CD14-positive monocyte (primary cell): ENCODE measurements around the gene HILPDA. TPM values are rescaled to one million over a fixed set of nuclear protein-coding genes. Genes with fewer than 3 reads are reported as not detected.
A peak's percentile ranks its signal among the peaks of the same experiment; 100 is the strongest.
"Not testable (repeated sequence)": the region's sequence is repeated elsewhere in the genome, so short reads cannot be mapped to it uniquely, and the experiment has no call there.

Experiments used
- DNase-seq, 3 donors: peaks; one replicate each; pipeline ENCODE4 v3.0.0-alpha.2; 2011 to 2022
- H2AFZ ChIP-seq: 2 replicates; pipeline ENCODE4 v1.6.0; 2012; ENCODE audit warnings: mild to moderate bottlenecking, low read depth, low read length, inconsistent platforms; ENCODE audit not compliant: insufficient read depth, poor library complexity, severe bottlenecking
- H3K27ac ChIP-seq, 2 donors: 1 replicate in 1 of 2; 2 replicates in 1 of 2; pipeline ENCODE4 v1.5.1; 2012 to 2013; ENCODE audit warnings: low read length in 2 of 2, control low read depth in 1 of 2, inconsistent platforms in 1 of 2, low read depth in 1 of 2, mild to moderate bottlenecking in 1 of 2
- H3K27me3 ChIP-seq, 2 donors: one replicate each; pipeline versions ENCODE4 v1.6.0 to v1.6.1; 2011 to 2013; ENCODE audit warnings: low read length in 2 of 2; ENCODE audit not compliant: control insufficient read depth in 2 of 2, insufficient read depth in 2 of 2
- H3K36me3 ChIP-seq, 2 donors: replicated peaks in 1 of 2; 1 replicate in 1 of 2; 2 replicates in 1 of 2; pipeline versions ENCODE4 v1.5.1 to v1.6.1; 2012 to 2013; ENCODE audit warnings: low read length in 2 of 2, control low read depth in 1 of 2, inconsistent platforms in 1 of 2, mild to moderate bottlenecking in 1 of 2; ENCODE audit not compliant: insufficient read depth in 2 of 2, control insufficient read depth in 1 of 2
- H3K4me1 ChIP-seq, 2 donors: 1 replicate in 1 of 2; 2 replicates in 1 of 2; pipeline versions ENCODE4 v1.5.1 to v1.6.1; 2012 to 2013; ENCODE audit warnings: low read length in 2 of 2, control low read depth in 1 of 2, inconsistent platforms in 1 of 2, mild to moderate bottlenecking in 1 of 2, moderate library complexity in 1 of 2; ENCODE audit not compliant: insufficient read depth in 2 of 2, control insufficient read depth in 1 of 2
- H3K4me2 ChIP-seq: replicated peaks from 2 replicates; pipeline ENCODE3; 2012; ENCODE audit warnings: low read length, moderate library complexity, mild to moderate bottlenecking; ENCODE audit not compliant: poor library complexity, severe bottlenecking; ENCODE audit errors: extremely low read depth
- H3K4me3 ChIP-seq, 3 experiments: fragments of 200-600 bp in 1 of 3; sonication (generic) in 1 of 3; replicated peaks in 1 of 3; 1 replicate in 2 of 3; 2 replicates in 1 of 3; pipeline ENCODE4 v1.5.1; 2011 to 2013; ENCODE audit warnings: low read length in 3 of 3, mild to moderate bottlenecking in 3 of 3, control low read depth in 2 of 3, low read depth in 2 of 3, inconsistent platforms in 1 of 3, moderate library complexity in 1 of 3
- H3K79me2 ChIP-seq: 2 replicates; pipeline ENCODE4 v1.6.0; 2012; ENCODE audit warnings: mild to moderate bottlenecking, control low read depth, inconsistent platforms, low read length, moderate library complexity; ENCODE audit not compliant: insufficient read depth
- H3K9ac ChIP-seq: 2 replicates; pipeline ENCODE4 v1.6.0; 2017; ENCODE audit warnings: low read length, mild to moderate bottlenecking; ENCODE audit not compliant: insufficient read depth, poor library complexity, severe bottlenecking
- H3K9me3 ChIP-seq, 2 donors: replicated peaks in 1 of 2; 1 replicate in 1 of 2; 2 replicates in 1 of 2; pipeline versions ENCODE4 v1.5.1 to v1.6.1; 2012 to 2013; ENCODE audit warnings: low read length in 2 of 2, control low read depth in 1 of 2; ENCODE audit not compliant: control insufficient read depth in 1 of 2, insufficient read depth in 1 of 2
- H4K20me1 ChIP-seq: 2 replicates; pipeline ENCODE4 v1.6.0; 2012; ENCODE audit warnings: mild to moderate bottlenecking, low read length, control low read depth, moderate library complexity; ENCODE audit not compliant: insufficient read depth
- H3K27ac Mint-ChIP-seq, 7 donors: one replicate each; pipeline ENCODE4 v1.8.0; 2020; ENCODE audit warnings: mild to moderate bottlenecking in 7 of 7, mixed read lengths in 7 of 7, moderate library complexity in 6 of 7, inconsistent platforms in 2 of 7
- H3K27me3 Mint-ChIP-seq, 3 donors: one replicate each; pipeline ENCODE4 v1.8.0; 2021 to 2022; ENCODE audit warnings: low read depth in 3 of 3, mild to moderate bottlenecking in 3 of 3, mixed read lengths in 3 of 3, moderate library complexity in 3 of 3, inconsistent platforms in 1 of 3
- H3K36me3 Mint-ChIP-seq, 2 donors: one replicate each; pipeline ENCODE4 v1.8.0; 2020; ENCODE audit warnings: mixed read lengths in 2 of 2, inconsistent platforms in 1 of 2, mild to moderate bottlenecking in 1 of 2
- H3K4me1 Mint-ChIP-seq: one replicate; pipeline ENCODE4 v1.8.0; 2020; ENCODE audit warnings: mild to moderate bottlenecking, mixed read lengths
- H3K4me3 Mint-ChIP-seq, 2 donors: one replicate each; pipeline ENCODE4 v1.8.0; 2020; ENCODE audit warnings: mild to moderate bottlenecking in 2 of 2, mixed read lengths in 2 of 2, moderate library complexity in 1 of 2
- H3K9me3 Mint-ChIP-seq, 7 donors: one replicate each; pipeline ENCODE4 v1.8.0; 2020 to 2022; ENCODE audit warnings: mixed read lengths in 7 of 7, mild to moderate bottlenecking in 6 of 7, moderate library complexity in 6 of 7, inconsistent platforms in 2 of 7
- CTCF ChIP-seq: fragments of 200-600 bp; IDR thresholded peaks from one replicate; pipeline ENCODE4 v1.8.0; 2022; ENCODE audit warnings: antibody characterized with exemption, mild to moderate bottlenecking
- WGBS: methylation state at CpG from one replicate; pipeline ENCODE4 v1.1.5; 2013; ENCODE audit warnings: missing lambda C conversion rate; ENCODE audit not compliant: insufficient coverage; 5-methylcytosine and 5-hydroxymethylcytosine counted together
- intact Hi-C, 2 donors: fragments of 100-400 bp; cut with micrococcal nuclease; formaldehyde crosslinking; loops; one replicate each; pipeline versions ENCODE4 v1.15.0 to v1.15.1; 2023
- polyA plus RNA-seq, 3 donors: library from polyadenylated mRNA; depleted of rRNA in 1 of 3; unstranded in 2 of 3; stranded (reverse) in 1 of 3; fragments of 300-500 nt in 2 of 3; fragments of >200 nt in 1 of 3; fragmentation: Illumina TruSeq in 2 of 3; gene quantifications; 1 replicate in 2 of 3; 2 replicates in 1 of 3; pipeline ENCODE4 v1.2.3, GENCODE V29; 2012 to 2021

HILPDA gene
- polyA plus RNA-seq, 3 donors: 2.0 to 7.9 (median 2.6) TPM

GRCh38 chr7:128488134-128488533 is 32.5 kb downstream of the HILPDA start:
- H3K27ac ChIP-seq, H3K4me1 ChIP-seq, H3K9me3 ChIP-seq, H2AFZ ChIP-seq, DNase-seq, H3K4me3 Mint-ChIP-seq, H3K4me2 ChIP-seq, H3K9ac ChIP-seq, H3K4me3 ChIP-seq, H3K79me2 ChIP-seq, H4K20me1 ChIP-seq, H3K4me1 Mint-ChIP-seq, H3K27me3 ChIP-seq, H3K27me3 Mint-ChIP-seq, H3K9me3 Mint-ChIP-seq, intact Hi-C loops, H3K27ac Mint-ChIP-seq: not testable (repeated sequence)
- H3K36me3 ChIP-seq: peaks cover 11 to 33% of the 10 kb centered on the region in 2 donors
- WGBS: no CpG with 5 or more reads among the region's 6 CpGs
- H3K36me3 Mint-ChIP-seq: peaks cover 31 to 72% of the 10 kb centered on the region in 2 donors

- Histone ChIP-seq H3K4me3 (no peak overlapping the region), H3K27me3 (no peaks in the 10 kb centered on the region), H3K9ac (no peak overlapping the region), H3K9me3 (no peaks in the 10 kb centered on the region), H3K4me1 (no peaks in the 10 kb centered on the region), H3K79me2 (no peaks in the 10 kb centered on the region), H2AFZ (no peak overlapping the region), H3K27ac (no peak overlapping the region), H4K20me1 (no peaks in the 10 kb centered on the region), H3K4me2 (no peak overlapping the region), H3K36me3 (peaks cover 29 to 75% of the 10 kb centered on the region in 2 donors)
- DNase-seq: no peak
- intact Hi-C loops: no loop called here
- Mint-ChIP-seq H3K4me1 (no peaks in the 10 kb centered on the region), H3K36me3 (peaks cover 58 to 83% of the 10 kb centered on the region in 2 donors), H3K27ac (peak overlapping the region in 1 of 7 donors; percentile 44), H3K9me3 (no peaks in the 10 kb centered on the region), H3K27me3 (no peaks in the 10 kb centered on the region), H3K4me3 (no peak overlapping the region)
- 87% methylated on average over 9 of the region's 9 CpGs for WGBS
- no peak for TF ChIP-seq CTCF
Observed at GRCh38 chr7:128497405-128497804, 41.7 kb downstream of the HILPDA start.

GRCh38 chr7:128505416-128505815 is 49.7 kb downstream of the HILPDA start:
- H3K79me2 ChIP-seq, intact Hi-C loops, H3K9me3 ChIP-seq, H2AFZ ChIP-seq, H3K4me3 Mint-ChIP-seq, H3K4me1 ChIP-seq, H3K27me3 Mint-ChIP-seq, H4K20me1 ChIP-seq, H3K27me3 ChIP-seq, H3K9ac ChIP-seq, H3K9me3 Mint-ChIP-seq, H3K4me1 Mint-ChIP-seq, H3K27ac ChIP-seq, H3K4me3 ChIP-seq, H3K4me2 ChIP-seq: not testable (repeated sequence)
- peaks cover 17 to 30% of the 10 kb centered on the region in 2 donors for H3K36me3 Mint-ChIP-seq
- no CpG with 5 or more reads among the region's 2 CpGs for WGBS
- DNase-seq: peak in 1 of 3 donors; percentile 17
- H3K27ac Mint-ChIP-seq: peak overlapping the region in 3 of 7 donors; percentile 37 to 69 (median 38)
- peaks cover 11 to 22% of the 10 kb centered on the region in 2 donors for H3K36me3 ChIP-seq

GRCh38 chr7:128506819-128507218 is 51.1 kb downstream of the HILPDA start:
- H3K9ac ChIP-seq, H3K27ac ChIP-seq, H3K27me3 ChIP-seq, H2AFZ ChIP-seq, H3K4me2 ChIP-seq, H3K27ac Mint-ChIP-seq, H3K9me3 ChIP-seq, H4K20me1 ChIP-seq, H3K4me3 ChIP-seq, H3K36me3 ChIP-seq, H3K9me3 Mint-ChIP-seq, H3K4me1 ChIP-seq, DNase-seq, H3K27me3 Mint-ChIP-seq, intact Hi-C loops, H3K79me2 ChIP-seq, H3K4me3 Mint-ChIP-seq: not testable (repeated sequence)
- Mint-ChIP-seq H3K36me3 (peaks cover 6 to 16% of the 10 kb centered on the region in 2 donors), H3K4me1 (peaks cover 12% of the 10 kb centered on the region)
- 100% methylated on average over 2 of the region's 3 CpGs for WGBS
